ENCODE data around the gene TMEM174. TPM values are rescaled to one million over a fixed set of nuclear protein-coding genes. Genes with fewer than 3 reads are reported as not detected.

The TMEM174 gene
- total RNA-seq, 1 experiment from 2014 or later: not detected

- in situ Hi-C loops (cut with HindIII; ENCODE audit: low pct_unique_long_range_greater_than_20kb, low sequenced_read_pairs): loop anchor here (25.0 kb wide), 2 partner anchors 95 to 270 kb away; no protein-coding TSS in a partner anchor
- no peak for DNase-seq (ENCODE audit: low read depth, low spot score)
These were observed 9.3 kb downstream of the TMEM174 start for GRCh38 chr5:73182307-73182706.

- no peak for DNase-seq (ENCODE audit: low read depth, low spot score)
- in situ Hi-C loops (cut with HindIII; ENCODE audit: low pct_unique_long_range_greater_than_20kb, low sequenced_read_pairs): loop anchor here (25.0 kb wide), 2 partner anchors 96 to 271 kb away; no protein-coding TSS in a partner anchor
These were observed 10.0 kb downstream of the TMEM174 start for GRCh38 chr5:73183000-73183399.

- DNase-seq (ENCODE audit: low read depth, low spot score): no peak
- in situ Hi-C loops (cut with HindIII; ENCODE audit: low pct_unique_long_range_greater_than_20kb, low sequenced_read_pairs): loop anchor here (25.0 kb wide), 2 partner anchors 96 to 271 kb away; no protein-coding TSS in a partner anchor
These were observed 10.5 kb downstream of the TMEM174 start for GRCh38 chr5:73183481-73183891.

- in situ Hi-C loops (cut with HindIII; ENCODE audit: low pct_unique_long_range_greater_than_20kb, low sequenced_read_pairs): loop anchor here (25.0 kb wide), 2 partner anchors 100 to 275 kb away; no protein-coding TSS in a partner anchor
- no peak for DNase-seq (ENCODE audit: low read depth, low spot score)
These were observed 14.0 kb downstream of the TMEM174 start for GRCh38 chr5:73186976-73187375.

GRCh38 chr5:73188764-73189531, 16.0 kb downstream of the TMEM174 start:
- DNase-seq (ENCODE audit: low read depth, low spot score): peak; percentile 24
- in situ Hi-C loops (cut with HindIII; ENCODE audit: low pct_unique_long_range_greater_than_20kb, low sequenced_read_pairs): loop anchor here (25.0 kb wide), 2 partner anchors 102 to 277 kb away; no protein-coding TSS in a partner anchor

GRCh38 chr5:73189871-73190376, 16.9 kb downstream of the TMEM174 start:
- DNase-seq (ENCODE audit: low read depth, low spot score): no peak
- in situ Hi-C loops (cut with HindIII; ENCODE audit: low pct_unique_long_range_greater_than_20kb, low sequenced_read_pairs): loop anchor here (25.0 kb wide), 2 partner anchors 103 to 278 kb away; no protein-coding TSS in a partner anchor

- DNase-seq (ENCODE audit: low read depth, low spot score): no peak
- in situ Hi-C loops (cut with HindIII; ENCODE audit: low pct_unique_long_range_greater_than_20kb, low sequenced_read_pairs): loop anchor here (25.0 kb wide), 2 partner anchors 105 to 280 kb away; no protein-coding TSS in a partner anchor
These were observed 19.4 kb downstream of the TMEM174 start for GRCh38 chr5:73192370-73192769.

- in situ Hi-C loops (cut with HindIII; ENCODE audit: low pct_unique_long_range_greater_than_20kb, low sequenced_read_pairs): loop anchor here (25.0 kb wide), 2 partner anchors 106 to 281 kb away; no protein-coding TSS in a partner anchor
These were observed 20.6 kb downstream of the TMEM174 start for GRCh38 chr5:73193592-73193991.

GRCh38 chr5:73196201-73196600, 23.2 kb downstream of the TMEM174 start:
- DNase-seq (ENCODE audit: low read depth, low spot score): no peak
- in situ Hi-C loops (cut with HindIII; ENCODE audit: low pct_unique_long_range_greater_than_20kb, low sequenced_read_pairs): loop anchor here (25.0 kb wide), 2 partner anchors 109 to 284 kb away; no protein-coding TSS in a partner anchor

More at GRCh38 chr5:73193592-73193991, 20.6 kb downstream of the TMEM174 start:
- DNase-seq (ENCODE audit: low read depth, low spot score): no peak

GRCh38 chr5:73197637-73198257, 24.8 kb downstream of the TMEM174 start:
- no peak for DNase-seq (ENCODE audit: low read depth, low spot score)
- in situ Hi-C loops (cut with HindIII; ENCODE audit: low pct_unique_long_range_greater_than_20kb, low sequenced_read_pairs): loop anchor here (25.0 kb wide), 2 partner anchors 110 to 285 kb away; no protein-coding TSS in a partner anchor

- in situ Hi-C loops (cut with HindIII; ENCODE audit: low pct_unique_long_range_greater_than_20kb, low sequenced_read_pairs): loop anchor here (25.0 kb wide), 2 partner anchors 112 to 287 kb away; no protein-coding TSS in a partner anchor
- DNase-seq (ENCODE audit: low read depth, low spot score): no peak
These were observed 26.0 kb downstream of the TMEM174 start for GRCh38 chr5:73198833-73199592.

- in situ Hi-C loops (cut with HindIII; ENCODE audit: low pct_unique_long_range_greater_than_20kb, low sequenced_read_pairs): loop anchor here (25.0 kb wide), 2 partner anchors 112 to 287 kb away; no protein-coding TSS in a partner anchor
- DNase-seq (ENCODE audit: low read depth, low spot score): no peak
These were observed 26.7 kb downstream of the TMEM174 start for GRCh38 chr5:73199671-73200070.

- in situ Hi-C loops (cut with HindIII; ENCODE audit: low pct_unique_long_range_greater_than_20kb, low sequenced_read_pairs): no loop called here
- peak; percentile 85 for DNase-seq (ENCODE audit: low read depth, low spot score)
These were observed 28.8 kb downstream of the TMEM174 start for GRCh38 chr5:73201547-73202513.

- DNase-seq (ENCODE audit: low read depth, low spot score): no peak
- in situ Hi-C loops (cut with HindIII; ENCODE audit: low pct_unique_long_range_greater_than_20kb, low sequenced_read_pairs): no loop called here
These were observed 31.3 kb downstream of the TMEM174 start for GRCh38 chr5:73204332-73204731.

GRCh38 chr5:73204733-73205132, 31.7 kb downstream of the TMEM174 start:
- no peak for DNase-seq (ENCODE audit: low read depth, low spot score)
- in situ Hi-C loops (cut with HindIII; ENCODE audit: low pct_unique_long_range_greater_than_20kb, low sequenced_read_pairs): no loop called here

- in situ Hi-C loops (cut with HindIII; ENCODE audit: low pct_unique_long_range_greater_than_20kb, low sequenced_read_pairs): no loop called here
- DNase-seq (ENCODE audit: low read depth, low spot score): no peak
These were observed 32.3 kb downstream of the TMEM174 start for GRCh38 chr5:73205305-73205704.

Data from SK-MEL-5 (cell line).